Immature natural killer cell (primary cell): Measurements from ENCODE around the gene GABBR2. TPM values are rescaled to one million over a fixed set of nuclear protein-coding genes. Genes with fewer than 3 reads are reported as not detected.
A peak's percentile ranks its signal among the peaks of the same experiment; 100 is the strongest.

ENCODE experiments used
- DNase-seq, 3 donors: peaks; one replicate each; pipeline ENCODE4 v3.0.0; 2022; ENCODE audit warnings: mixed read lengths in 1 of 3
- H3K27ac Mint-ChIP-seq, 6 donors: one replicate each; pipeline ENCODE4 v1.8.0; 2020; ENCODE audit warnings: mixed read lengths in 6 of 6, mild to moderate bottlenecking in 5 of 6, inconsistent platforms in 4 of 6, moderate library complexity in 3 of 6
- H3K27me3 Mint-ChIP-seq, 3 donors: one replicate each; pipeline ENCODE4 v1.8.0; 2020 to 2021; ENCODE audit warnings: low read depth in 3 of 3, mild to moderate bottlenecking in 3 of 3, mixed read lengths in 3 of 3, moderate library complexity in 3 of 3, inconsistent platforms in 1 of 3
- H3K36me3 Mint-ChIP-seq, 3 donors: one replicate each; pipeline ENCODE4 v1.8.0; 2020; ENCODE audit warnings: mixed read lengths in 3 of 3, inconsistent platforms in 2 of 3, mild to moderate bottlenecking in 2 of 3
- H3K4me1 Mint-ChIP-seq, 2 donors: one replicate each; pipeline ENCODE4 v1.8.0; 2020; ENCODE audit warnings: inconsistent platforms in 2 of 2, mild to moderate bottlenecking in 2 of 2, mixed read lengths in 2 of 2, moderate library complexity in 1 of 2
- H3K4me3 Mint-ChIP-seq, 5 donors: one replicate each; pipeline ENCODE4 v1.8.0; 2020; ENCODE audit warnings: mild to moderate bottlenecking in 5 of 5, mixed read lengths in 5 of 5, inconsistent platforms in 3 of 5, moderate library complexity in 3 of 5
- H3K9me3 Mint-ChIP-seq, 6 donors: one replicate each; pipeline ENCODE4 v1.8.0; 2020; ENCODE audit warnings: mild to moderate bottlenecking in 6 of 6, mixed read lengths in 6 of 6, inconsistent platforms in 4 of 6, moderate library complexity in 3 of 6
- polyA plus RNA-seq, 3 donors: library from polyadenylated mRNA; unstranded; fragments of 300-500 nt; fragmentation: Illumina TruSeq; gene quantifications; one replicate each; pipeline ENCODE4 v1.2.3, GENCODE V29; 2021

Gene GABBR2
- polyA plus RNA-seq, 3 donors from 2014 or later: not detected

DNA sequence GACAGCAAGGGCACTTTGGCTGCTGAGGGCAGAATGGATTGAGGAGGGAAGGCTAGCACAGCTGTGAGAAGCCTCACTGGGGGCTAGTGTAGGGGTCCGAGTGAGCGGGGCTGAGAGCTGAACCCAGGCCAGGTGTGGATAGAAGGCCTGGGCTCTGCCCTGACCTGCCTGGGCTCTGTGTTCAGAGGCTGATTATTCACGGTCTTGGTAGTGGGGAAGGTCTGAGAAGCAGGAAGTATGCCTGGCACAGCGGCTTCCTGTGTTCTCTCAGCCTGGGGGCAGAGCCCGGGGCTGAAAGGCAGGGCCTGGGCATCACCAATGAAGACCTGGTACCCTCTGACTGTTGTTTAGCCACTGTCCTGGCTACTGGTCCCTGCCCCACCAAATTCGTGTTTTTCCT, 316.9 kb downstream of the GABBR2 start:
- H3K27ac Mint-ChIP-seq: peak overlapping the region in 1 of 6 donors; percentile 2
- H3K4me3 Mint-ChIP-seq: no peak overlapping the region
- H3K4me1 Mint-ChIP-seq: peaks cover 8 to 11% of the 10 kb centered on the region in 2 donors
- peaks cover 2 to 7% (median 3%) of the 10 kb centered on the region in 3 donors for H3K27me3 Mint-ChIP-seq
- no peaks in the 10 kb centered on the region for H3K36me3 Mint-ChIP-seq
- H3K9me3 Mint-ChIP-seq: no peaks in the 10 kb centered on the region
- no peak for DNase-seq

DNA sequence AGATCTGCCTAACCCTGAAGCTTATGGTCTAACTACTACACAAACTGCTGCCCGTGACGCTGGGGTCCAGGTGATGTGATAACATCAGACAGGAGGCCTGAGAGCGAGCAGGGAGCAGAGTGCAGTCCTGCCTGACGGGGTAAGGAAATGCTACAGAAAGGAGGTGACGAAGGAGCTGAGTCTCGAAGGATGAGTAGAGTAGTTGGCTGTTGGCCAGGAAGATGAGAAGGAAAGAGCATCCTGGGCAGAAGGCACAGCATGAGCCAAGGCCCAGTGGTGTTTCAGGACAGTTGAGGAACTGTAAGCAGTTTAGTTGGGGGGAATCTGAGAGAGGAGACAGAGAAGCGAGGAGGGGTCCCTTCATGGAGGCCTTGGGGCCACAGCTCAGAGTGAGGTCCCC, 317.3 kb downstream of the GABBR2 start:
- Mint-ChIP-seq H3K4me3 (no peak overlapping the region), H3K4me1 (peaks cover 8 to 11% of the 10 kb centered on the region in 2 donors), H3K27ac (no peak overlapping the region), H3K27me3 (peaks cover 2 to 7% (median 3%) of the 10 kb centered on the region in 3 donors), H3K36me3 (no peaks in the 10 kb centered on the region), H3K9me3 (no peaks in the 10 kb centered on the region)
- DNase-seq: no peak

DNA sequence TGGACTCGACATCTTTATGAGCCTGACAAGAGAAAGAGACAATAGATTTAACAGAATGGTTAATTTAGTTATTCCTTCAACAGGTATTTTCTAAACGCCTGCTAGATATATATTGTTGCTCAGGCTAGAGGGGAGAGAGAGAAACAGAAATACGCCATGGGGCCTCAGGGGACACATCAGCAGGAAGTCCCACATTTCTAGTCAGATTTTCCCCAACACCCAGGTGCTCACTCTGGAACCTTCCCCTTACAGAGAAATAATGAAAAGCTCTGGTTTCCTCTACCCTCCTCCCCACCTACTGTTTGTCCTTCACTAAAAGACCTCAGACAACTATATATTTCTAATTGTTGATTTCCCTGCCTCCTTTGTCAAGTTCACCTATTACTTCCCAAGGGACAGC, 323.0 kb downstream of the GABBR2 start:
- no peaks in the 10 kb centered on the region for H3K4me1 Mint-ChIP-seq
- peaks cover 0 to 2% (median 0%) of the 10 kb centered on the region in 3 donors for H3K27me3 Mint-ChIP-seq
- no peaks in the 10 kb centered on the region for H3K9me3 Mint-ChIP-seq
- no peaks in the 10 kb centered on the region for H3K36me3 Mint-ChIP-seq
- no peak overlapping the region for H3K27ac Mint-ChIP-seq
- no peak for DNase-seq
- H3K4me3 Mint-ChIP-seq: no peak overlapping the region

DNA sequence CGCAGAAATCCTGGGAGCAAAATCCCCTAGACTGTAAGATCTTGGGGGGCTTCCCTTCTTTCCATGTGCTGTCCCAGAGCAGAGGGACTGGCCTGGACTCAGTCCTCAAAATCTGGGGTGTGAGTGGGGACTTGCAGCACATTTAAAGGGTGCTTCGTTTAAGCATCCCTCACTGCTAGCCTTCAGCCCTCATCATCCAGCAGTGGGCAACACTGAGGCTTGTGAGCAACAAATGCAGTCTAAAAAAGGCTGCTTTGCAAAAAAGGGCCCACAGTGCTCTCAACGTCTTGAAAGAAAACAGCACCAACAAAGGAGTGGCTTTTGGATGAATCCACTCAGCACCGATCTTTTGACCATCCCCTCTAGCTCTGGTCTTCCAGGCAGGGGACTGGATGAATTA, 325.0 kb downstream of the GABBR2 start:
- DNase-seq: no peak
- no peak overlapping the region for H3K27ac Mint-ChIP-seq
- H3K27me3 Mint-ChIP-seq: peaks cover 0 to 2% (median 2%) of the 10 kb centered on the region in 3 donors
- H3K9me3 Mint-ChIP-seq: no peaks in the 10 kb centered on the region
- no peaks in the 10 kb centered on the region for H3K4me1 Mint-ChIP-seq
- no peaks in the 10 kb centered on the region for H3K36me3 Mint-ChIP-seq
- no peak overlapping the region for H3K4me3 Mint-ChIP-seq

DNA sequence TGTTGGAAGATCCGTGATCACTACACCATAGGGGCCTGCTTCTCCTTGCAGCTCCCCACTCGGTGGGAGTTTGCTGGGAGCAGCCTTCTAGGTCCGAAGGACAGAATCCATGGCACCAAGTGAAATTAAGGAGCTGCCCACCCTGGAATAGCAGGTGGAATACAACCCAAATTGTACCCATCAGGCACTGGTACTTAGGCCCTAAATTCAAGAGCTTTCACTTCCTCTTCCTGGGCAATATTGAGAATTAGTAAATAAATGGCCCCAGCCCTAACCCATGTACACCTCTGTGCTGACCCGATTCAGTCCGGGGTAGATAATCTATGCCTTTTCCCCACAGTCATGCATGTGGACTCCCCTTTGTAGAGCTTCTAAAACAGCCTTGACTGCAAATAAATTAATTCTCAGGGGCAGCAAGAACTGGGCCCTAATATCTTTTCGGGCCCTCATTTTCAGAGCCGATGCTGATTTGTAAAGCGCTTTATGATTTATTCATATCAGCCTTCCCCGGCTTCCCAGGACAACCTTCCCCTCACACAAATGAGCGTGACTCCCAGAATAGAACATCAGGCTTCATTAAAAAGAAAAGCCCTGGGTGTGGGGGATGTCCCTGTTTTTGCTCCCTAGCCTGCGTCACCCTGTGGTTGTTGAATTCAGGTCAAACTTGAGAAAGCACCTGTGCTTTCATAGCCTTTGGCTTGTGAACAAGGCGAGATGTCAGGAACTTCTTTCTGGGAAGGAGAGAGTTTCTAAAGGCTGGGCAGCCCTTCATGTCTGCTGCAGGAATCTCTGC, 327.2 kb downstream of the GABBR2 start:
- H3K4me3 Mint-ChIP-seq: no peak overlapping the region

DNA sequence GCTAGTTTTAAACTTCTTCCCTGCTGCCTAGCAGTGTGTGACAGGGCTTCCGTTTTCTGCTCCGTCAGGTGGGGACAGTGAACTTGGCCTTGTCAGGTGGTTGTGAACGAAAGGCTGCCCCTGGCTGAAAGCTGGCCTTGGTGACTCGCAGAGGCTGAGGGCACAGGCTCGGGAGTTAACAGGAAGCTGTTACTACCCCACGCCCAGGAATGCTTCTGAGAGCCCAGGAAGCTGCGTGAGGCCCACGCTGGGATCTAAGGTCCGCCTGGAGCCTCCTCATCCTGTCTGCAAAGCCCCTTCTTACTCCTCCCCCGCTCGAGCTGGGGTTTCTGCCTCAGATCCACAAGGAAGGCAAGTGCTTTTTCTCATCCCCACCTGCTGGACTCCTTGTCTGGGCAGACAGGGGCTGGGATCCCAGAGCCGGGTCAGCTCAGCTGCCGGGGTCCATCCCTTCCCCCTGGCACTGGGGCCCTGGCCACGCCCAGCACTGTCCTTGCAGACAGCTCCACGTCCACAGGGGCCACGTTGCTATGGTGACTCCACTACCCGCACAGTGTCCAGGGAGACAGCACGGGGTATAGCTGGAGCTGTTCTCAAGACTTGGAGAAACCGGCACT, 328.6 kb downstream of the GABBR2 start:
- Mint-ChIP-seq H3K27me3 (peaks cover 0 to 2% (median 0%) of the 10 kb centered on the region in 3 donors), H3K27ac (no peak overlapping the region), H3K36me3 (no peaks in the 10 kb centered on the region), H3K4me1 (no peaks in the 10 kb centered on the region), H3K9me3 (no peaks in the 10 kb centered on the region), H3K4me3 (no peak overlapping the region)
- no peak for DNase-seq

More for the DNA sequence above, 327.2 kb downstream of the GABBR2 start:
- peaks cover 0 to 2% (median 0%) of the 10 kb centered on the region in 3 donors for H3K27me3 Mint-ChIP-seq
- no peak overlapping the region for H3K27ac Mint-ChIP-seq
- no peaks in the 10 kb centered on the region for H3K9me3 Mint-ChIP-seq
- no peak for DNase-seq
- H3K4me1 Mint-ChIP-seq: no peaks in the 10 kb centered on the region
- H3K36me3 Mint-ChIP-seq: no peaks in the 10 kb centered on the region

DNA sequence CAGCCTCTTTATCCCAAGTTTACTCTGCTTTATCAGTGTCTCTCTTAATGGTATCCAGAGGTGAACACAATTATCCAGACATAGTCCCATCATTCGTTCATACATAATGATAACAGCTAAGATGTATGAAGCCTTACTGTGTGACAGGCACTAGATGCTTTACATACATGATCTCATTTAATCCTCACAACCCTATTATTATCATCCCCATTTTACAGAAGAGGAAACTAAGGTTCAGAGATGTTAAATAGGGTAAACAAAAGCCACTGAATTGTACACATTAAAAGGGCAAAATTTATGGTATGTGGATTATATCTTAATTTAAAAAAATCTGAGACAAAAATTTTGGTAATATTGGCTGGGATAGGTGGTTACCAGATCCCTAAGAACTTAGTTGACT, 329.2 kb downstream of the GABBR2 start:
- Mint-ChIP-seq H3K36me3 (no peaks in the 10 kb centered on the region), H3K9me3 (no peaks in the 10 kb centered on the region), H3K4me3 (no peak overlapping the region), H3K27ac (no peak overlapping the region), H3K4me1 (no peaks in the 10 kb centered on the region), H3K27me3 (peaks cover 0 to 2% (median 2%) of the 10 kb centered on the region in 3 donors)
- no peak for DNase-seq

DNA sequence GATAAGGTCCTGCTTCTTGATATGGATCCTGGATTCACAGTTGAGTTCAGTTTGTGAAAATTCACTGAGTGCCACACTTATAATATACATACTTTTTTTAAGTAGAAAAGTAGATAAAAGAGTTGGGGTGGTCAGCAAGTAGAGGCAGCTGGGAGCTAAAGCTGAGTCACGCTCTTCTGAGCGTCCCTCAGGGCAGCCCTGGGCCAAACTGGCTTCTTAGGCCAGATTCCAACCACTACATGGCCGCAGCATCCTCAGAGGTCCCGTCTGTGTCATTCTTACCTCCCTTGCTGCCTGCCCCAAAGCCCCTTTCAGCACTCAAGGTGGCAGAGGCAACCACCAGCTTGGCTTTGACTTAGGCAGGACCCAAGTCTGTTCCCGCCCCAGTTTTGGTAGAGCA, 329.9 kb downstream of the GABBR2 start:
- no peak overlapping the region for H3K27ac Mint-ChIP-seq

DNA sequence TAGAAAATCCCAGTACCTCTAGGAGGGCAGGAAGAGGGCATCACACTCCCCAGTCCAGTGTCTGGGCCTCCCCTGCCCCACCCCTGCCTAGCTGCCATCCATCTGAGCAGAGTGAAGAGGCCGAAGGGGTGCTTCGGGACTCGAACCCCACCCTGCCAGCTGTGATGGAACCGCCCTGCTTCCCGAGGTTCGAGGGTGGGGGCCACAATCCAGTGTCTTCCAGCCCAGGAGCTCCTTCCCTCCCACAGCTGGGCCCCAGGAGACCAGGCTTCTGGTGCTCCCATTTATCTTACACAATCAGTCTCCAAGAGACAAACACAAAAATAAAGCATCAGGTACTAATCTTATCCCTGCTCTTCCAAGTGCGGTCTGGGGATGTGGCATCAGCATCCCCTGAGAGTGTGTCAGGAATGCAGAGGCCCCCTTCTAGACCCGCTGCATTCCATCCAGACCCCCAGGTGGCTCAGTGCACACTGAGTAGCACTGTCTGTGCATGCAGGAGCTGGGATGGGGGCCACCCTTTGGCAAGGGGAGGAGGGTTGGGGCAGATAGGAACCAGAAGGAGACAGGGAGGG, 330.4 kb downstream of the GABBR2 start:
- H3K27ac Mint-ChIP-seq: peak overlapping the region in 1 of 6 donors; percentile 50
- H3K4me1 Mint-ChIP-seq: no peaks in the 10 kb centered on the region
- H3K9me3 Mint-ChIP-seq: no peaks in the 10 kb centered on the region

More for the DNA sequence above, 329.9 kb downstream of the GABBR2 start:
- no peak overlapping the region for H3K4me3 Mint-ChIP-seq
- H3K9me3 Mint-ChIP-seq: no peaks in the 10 kb centered on the region
- no peak for DNase-seq
- no peaks in the 10 kb centered on the region for H3K4me1 Mint-ChIP-seq
- peaks cover 0 to 2% (median 2%) of the 10 kb centered on the region in 3 donors for H3K27me3 Mint-ChIP-seq
- no peaks in the 10 kb centered on the region for H3K36me3 Mint-ChIP-seq

DNA sequence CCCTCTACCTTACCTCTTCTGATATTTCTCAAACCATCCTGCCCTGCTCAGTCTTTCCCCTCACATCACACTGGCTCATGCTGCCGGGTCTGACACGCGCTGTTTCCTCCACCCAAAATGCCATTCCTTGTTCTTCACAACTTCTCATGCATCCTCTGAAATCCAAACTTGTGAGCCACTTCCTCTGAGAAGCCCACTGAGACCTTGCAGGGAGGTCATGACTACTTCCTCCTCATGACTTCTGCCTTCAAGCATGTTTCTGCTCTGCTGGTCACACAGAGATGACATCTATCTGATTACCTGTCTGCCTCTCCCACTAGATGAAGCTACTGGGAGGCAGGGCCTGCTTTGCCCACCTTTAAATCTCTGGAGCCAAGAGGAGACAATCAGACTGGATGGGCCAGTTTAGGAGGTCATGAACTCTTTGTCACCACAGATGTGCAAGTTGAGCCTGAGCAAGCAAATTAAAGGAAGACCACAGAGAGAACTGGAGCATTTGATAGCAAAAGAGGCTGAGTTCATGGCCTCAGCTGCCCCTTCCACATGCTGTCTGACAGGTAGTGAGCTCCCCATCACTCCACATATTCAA, 333.5 kb downstream of the GABBR2 start:
- H3K27me3 Mint-ChIP-seq: peaks cover 0 to 2% (median 1%) of the 10 kb centered on the region in 3 donors
- no peak for DNase-seq
- H3K4me3 Mint-ChIP-seq: no peak overlapping the region
- H3K36me3 Mint-ChIP-seq: no peaks in the 10 kb centered on the region
- H3K4me1 Mint-ChIP-seq: no peaks in the 10 kb centered on the region
- no peaks in the 10 kb centered on the region for H3K9me3 Mint-ChIP-seq
- no peak overlapping the region for H3K27ac Mint-ChIP-seq

More for the DNA sequence above, 330.4 kb downstream of the GABBR2 start:
- no peak for DNase-seq
- Mint-ChIP-seq H3K36me3 (no peaks in the 10 kb centered on the region), H3K27me3 (peaks cover 0 to 2% (median 2%) of the 10 kb centered on the region in 3 donors), H3K4me3 (no peak overlapping the region)

DNA sequence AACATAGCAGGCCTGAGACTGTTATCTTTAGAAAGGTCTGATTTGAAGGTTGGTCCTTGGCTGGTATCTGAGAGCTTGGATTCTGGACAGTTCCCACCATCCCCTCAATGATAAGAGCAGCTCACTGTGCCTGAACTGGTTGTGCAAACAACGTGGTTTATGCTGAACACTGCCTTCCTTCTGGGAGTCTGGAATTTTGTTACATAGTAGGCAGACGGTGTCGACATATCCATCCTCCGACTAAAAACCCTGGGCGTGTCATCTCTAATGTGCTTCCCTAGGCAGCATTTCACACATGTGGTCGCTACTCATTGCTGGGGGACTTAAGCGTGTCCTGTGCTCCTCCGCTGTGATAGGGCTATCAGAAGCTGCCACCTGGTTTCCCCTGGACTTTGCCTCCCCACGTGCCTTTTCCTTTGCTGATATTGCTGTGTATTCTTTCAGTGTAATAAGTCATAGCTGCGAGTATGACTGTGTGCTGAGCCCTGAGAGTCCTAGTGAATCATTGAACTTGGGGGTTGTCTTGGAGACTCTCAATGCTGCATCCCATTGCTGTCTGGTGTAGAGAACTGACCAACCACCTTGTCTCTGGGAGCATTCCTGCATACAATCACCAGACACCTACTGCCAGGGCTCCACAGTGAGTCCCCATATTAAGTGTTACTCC, 334.2 kb downstream of the GABBR2 start:
- Mint-ChIP-seq H3K36me3 (no peaks in the 10 kb centered on the region), H3K27ac (no peak overlapping the region), H3K9me3 (no peaks in the 10 kb centered on the region), H3K4me3 (no peak overlapping the region), H3K27me3 (peaks cover 0 to 2% (median 0%) of the 10 kb centered on the region in 3 donors), H3K4me1 (no peaks in the 10 kb centered on the region)
- DNase-seq: no peak

DNA sequence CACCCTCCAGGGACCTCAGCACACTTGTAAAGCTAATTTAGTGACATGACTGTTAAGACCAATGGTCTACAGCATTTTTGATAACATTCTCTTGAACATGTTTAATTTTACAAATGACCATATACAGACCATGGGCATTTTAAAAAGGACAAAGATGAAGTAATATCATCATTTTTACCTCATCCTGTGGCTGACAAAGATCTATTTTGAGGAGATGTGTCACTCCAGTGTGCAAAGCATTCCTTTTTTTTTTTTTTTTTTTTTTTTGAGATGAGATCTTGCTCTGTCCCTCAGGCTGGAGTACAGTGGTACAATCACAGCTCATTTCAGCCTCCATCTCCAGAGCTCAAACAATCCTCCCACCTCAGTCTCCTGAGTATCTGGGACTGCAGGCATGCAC, 335.1 kb downstream of the GABBR2 start:
- Mint-ChIP-seq H3K9me3 (no peaks in the 10 kb centered on the region), H3K4me3 (no peak overlapping the region), H3K36me3 (no peaks in the 10 kb centered on the region), H3K27ac (no peak overlapping the region), H3K27me3 (peaks cover 0 to 2% (median 0%) of the 10 kb centered on the region in 3 donors), H3K4me1 (no peaks in the 10 kb centered on the region)
- no peak for DNase-seq

DNA sequence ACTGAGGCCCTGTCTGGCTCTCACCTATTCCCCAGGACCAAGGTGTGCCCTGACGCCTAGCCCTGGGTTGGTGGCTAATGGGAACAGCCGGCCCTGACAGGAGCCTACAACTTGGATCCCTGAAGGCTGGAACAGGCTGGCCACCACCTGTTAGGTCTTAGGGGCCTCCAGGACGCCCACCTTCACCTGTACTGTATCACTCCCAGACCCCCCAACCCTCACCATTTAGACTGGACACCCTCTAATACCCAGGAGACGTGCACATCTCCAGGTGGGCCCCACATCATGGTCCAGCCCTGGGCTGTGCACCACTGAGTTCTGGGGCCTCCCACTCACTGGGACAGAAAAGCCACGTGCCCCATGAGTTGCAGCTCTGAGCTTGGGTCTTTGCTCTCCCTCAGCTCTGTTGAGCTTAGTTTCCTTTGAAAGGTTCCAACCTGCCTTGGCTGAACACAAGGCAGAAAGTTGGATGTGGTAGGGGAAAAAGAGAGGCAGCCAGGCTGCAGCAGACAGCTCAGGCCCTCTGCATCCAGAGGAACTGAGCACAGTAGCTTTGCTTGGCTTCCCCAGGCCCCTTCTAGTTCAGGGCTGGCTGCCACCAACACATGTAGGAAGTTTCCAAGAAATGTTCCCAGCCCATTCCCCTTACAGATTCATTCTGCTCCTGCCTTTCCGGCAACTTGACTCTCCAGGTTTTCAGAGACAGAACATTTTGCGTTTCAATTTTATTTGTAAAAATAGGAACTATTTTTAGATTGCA, 336.5 kb downstream of the GABBR2 start:
- Mint-ChIP-seq H3K36me3 (no peaks in the 10 kb centered on the region), H3K9me3 (peaks cover 0 to 2% (median 0%) of the 10 kb centered on the region in 6 donors)
- DNase-seq: no peak

More for the DNA sequence above, 336.5 kb downstream of the GABBR2 start:
- Mint-ChIP-seq H3K4me3 (no peak overlapping the region), H3K27ac (no peak overlapping the region), H3K27me3 (peaks cover 0 to 3% (median 2%) of the 10 kb centered on the region in 3 donors), H3K4me1 (no peaks in the 10 kb centered on the region)
